ENCODE data around the gene PTTG2.

PTTG2 gene

GRCh38 chr4:37985730-37986275, 25.6 kb downstream of the PTTG2 start:
- Histone ChIP-seq H2BK12ac (ENCODE audit: low read length) (no peak overlapping the region), H2AFZ (ENCODE audit: low read length) (no peak overlapping the region), H3K23ac (ENCODE audit: low read depth, low read length, poor library complexity) (no peak overlapping the region), H4K91ac (ENCODE audit: low read depth, low read length, poor library complexity) (no peak overlapping the region), H3K4me1 (ENCODE audit: control insufficient read depth in 2 of 2, insufficient read depth in 1 of 2, low read depth in 1 of 2, low read length in 2 of 2) (peaks cover 0 to 6% of the 10 kb centered on the region in 2 donors), H3K27me3 (ENCODE audit: control insufficient read depth in 3 of 3, insufficient read depth in 3 of 3, low read depth in 1 of 3, low read length in 3 of 3) (no peaks in the 10 kb centered on the region), H3K79me1 (ENCODE audit: low read depth, low read length) (peaks cover 5% of the 10 kb centered on the region), H3K27ac (replicated peaks; ENCODE audit: low read length) (no peak overlapping the region), H4K8ac (ENCODE audit: low read depth, low read length) (no peak overlapping the region), H2BK15ac (ENCODE audit: low read length) (no peak overlapping the region), H2BK5ac (ENCODE audit: low read length) (no peak overlapping the region), H3K18ac (ENCODE audit: low read length) (no peak overlapping the region), H3K9me3 (replicated peaks in 1 of 2; ENCODE audit: control insufficient read depth in 2 of 2, insufficient read depth in 1 of 2, low read depth in 1 of 2, low read length in 2 of 2) (no peaks in the 10 kb centered on the region), H2AK5ac (ENCODE audit: low read depth, low read length) (no peak overlapping the region), H2BK120ac (ENCODE audit: low read depth, low read length) (no peak overlapping the region), H3K36me3 (replicated peaks in 1 of 2; ENCODE audit: control insufficient read depth in 2 of 2, insufficient read depth in 2 of 2, low read length in 2 of 2) (no peaks in the 10 kb centered on the region), H3K4ac (ENCODE audit: low read length) (no peak overlapping the region), H3K9ac (ENCODE audit: low read depth, low read length, poor library complexity) (no peak overlapping the region), H3K14ac (ENCODE audit: low read length) (no peak overlapping the region), H3K4me3 (ENCODE audit: low read length in 2 of 2) (no peak overlapping the region), H3K4me2 (ENCODE audit: insufficient read depth, low read length, poor library complexity, severe bottlenecking) (no peak overlapping the region)
- WGBS, 2 donors (ENCODE audit: extremely low coverage in 2 of 2, insufficient read length in 2 of 2, insufficient replicate concordance in 1 of 2) = no CpG with 5 or more reads among the region's 3 CpGs
- DNase-seq (ENCODE audit: low spot score) = no peak

GRCh38 chr4:37988670-37989069, 28.5 kb downstream of the PTTG2 start:
- H3K27ac ChIP-seq (replicated peaks; ENCODE audit: low read length) = no peak overlapping the region
- no peak overlapping the region for H3K4me2 ChIP-seq (ENCODE audit: insufficient read depth, low read length, poor library complexity, severe bottlenecking)
- no peak overlapping the region for H3K4me3 ChIP-seq (ENCODE audit: low read length in 2 of 2)
- H2BK12ac ChIP-seq (ENCODE audit: low read length) = no peak overlapping the region
- H3K9me3 ChIP-seq (replicated peaks in 1 of 2; ENCODE audit: control insufficient read depth in 2 of 2, insufficient read depth in 1 of 2, low read depth in 1 of 2, low read length in 2 of 2) = no peaks in the 10 kb centered on the region
- no peak overlapping the region for H3K4ac ChIP-seq (ENCODE audit: low read length)
- H2BK120ac ChIP-seq (ENCODE audit: low read depth, low read length) = no peak overlapping the region
- H4K8ac ChIP-seq (ENCODE audit: low read depth, low read length) = no peak overlapping the region
- H3K14ac ChIP-seq (ENCODE audit: low read length) = no peak overlapping the region
- H3K79me1 ChIP-seq (ENCODE audit: low read depth, low read length) = peaks cover 5% of the 10 kb centered on the region
- H3K4me1 ChIP-seq (ENCODE audit: control insufficient read depth in 2 of 2, insufficient read depth in 1 of 2, low read depth in 1 of 2, low read length in 2 of 2) = peaks cover 0 to 6% of the 10 kb centered on the region in 2 donors
- H3K18ac ChIP-seq (ENCODE audit: low read length) = no peak overlapping the region
- H2AK5ac ChIP-seq (ENCODE audit: low read depth, low read length) = no peak overlapping the region
- no CpG with 5 or more reads among the region's 5 CpGs for WGBS, 2 donors (ENCODE audit: extremely low coverage in 2 of 2, insufficient read length in 2 of 2, insufficient replicate concordance in 1 of 2)
- H3K27me3 ChIP-seq (ENCODE audit: control insufficient read depth in 3 of 3, insufficient read depth in 3 of 3, low read depth in 1 of 3, low read length in 3 of 3) = no peaks in the 10 kb centered on the region
- no peak overlapping the region for H3K23ac ChIP-seq (ENCODE audit: low read depth, low read length, poor library complexity)
- no peak overlapping the region for H4K91ac ChIP-seq (ENCODE audit: low read depth, low read length, poor library complexity)
- no peak overlapping the region for H2AFZ ChIP-seq (ENCODE audit: low read length)
- no peak overlapping the region for H2BK5ac ChIP-seq (ENCODE audit: low read length)
- H2BK15ac ChIP-seq (ENCODE audit: low read length) = no peak overlapping the region
- DNase-seq (ENCODE audit: low spot score) = no peak
- H3K9ac ChIP-seq (ENCODE audit: low read depth, low read length, poor library complexity) = no peak overlapping the region
- H3K36me3 ChIP-seq (replicated peaks in 1 of 2; ENCODE audit: control insufficient read depth in 2 of 2, insufficient read depth in 2 of 2, low read length in 2 of 2) = no peaks in the 10 kb centered on the region

- Histone ChIP-seq H3K79me1 (ENCODE audit: low read depth, low read length) (peaks cover 5% of the 10 kb centered on the region), H2BK15ac (ENCODE audit: low read length) (no peak overlapping the region), H4K91ac (ENCODE audit: low read depth, low read length, poor library complexity) (no peak overlapping the region), H3K23ac (ENCODE audit: low read depth, low read length, poor library complexity) (no peak overlapping the region), H3K9me3 (replicated peaks in 1 of 2; ENCODE audit: control insufficient read depth in 2 of 2, insufficient read depth in 1 of 2, low read depth in 1 of 2, low read length in 2 of 2) (no peaks in the 10 kb centered on the region), H3K36me3 (replicated peaks in 1 of 2; ENCODE audit: control insufficient read depth in 2 of 2, insufficient read depth in 2 of 2, low read length in 2 of 2) (no peaks in the 10 kb centered on the region), H3K4me2 (ENCODE audit: insufficient read depth, low read length, poor library complexity, severe bottlenecking) (no peak overlapping the region), H2BK12ac (ENCODE audit: low read length) (no peak overlapping the region), H2BK5ac (ENCODE audit: low read length) (no peak overlapping the region), H2AK5ac (ENCODE audit: low read depth, low read length) (no peak overlapping the region), H4K8ac (ENCODE audit: low read depth, low read length) (no peak overlapping the region), H3K18ac (ENCODE audit: low read length) (no peak overlapping the region), H3K27me3 (ENCODE audit: control insufficient read depth in 3 of 3, insufficient read depth in 3 of 3, low read depth in 1 of 3, low read length in 3 of 3) (no peaks in the 10 kb centered on the region), H3K9ac (ENCODE audit: low read depth, low read length, poor library complexity) (no peak overlapping the region), H3K27ac (replicated peaks; ENCODE audit: low read length) (no peak overlapping the region), H3K4me1 (ENCODE audit: control insufficient read depth in 2 of 2, insufficient read depth in 1 of 2, low read depth in 1 of 2, low read length in 2 of 2) (peaks cover 5 to 12% of the 10 kb centered on the region in 2 donors), H2BK120ac (ENCODE audit: low read depth, low read length) (no peak overlapping the region), H3K4me3 (ENCODE audit: low read length in 2 of 2) (no peak overlapping the region), H3K14ac (ENCODE audit: low read length) (no peak overlapping the region), H3K4ac (ENCODE audit: low read length) (no peak overlapping the region), H2AFZ (ENCODE audit: low read length) (no peak overlapping the region)
- no peak for DNase-seq (ENCODE audit: low spot score)
- no CpG with 5 or more reads among the region's 8 CpGs for WGBS, 2 donors (ENCODE audit: extremely low coverage in 2 of 2, insufficient read length in 2 of 2, insufficient replicate concordance in 1 of 2)
These were observed 29.4 kb downstream of the PTTG2 start for GRCh38 chr4:37989398-37990260.

- no peak for DNase-seq (ENCODE audit: low spot score)
- H3K27ac ChIP-seq (replicated peaks; ENCODE audit: low read length) = no peak overlapping the region
These were observed 30.6 kb downstream of the PTTG2 start for GRCh38 chr4:37990731-37991245.

More at GRCh38 chr4:37990731-37991245, 30.6 kb downstream of the PTTG2 start:
- Histone ChIP-seq H2BK5ac (ENCODE audit: low read length) (no peak overlapping the region), H3K4me1 (ENCODE audit: control insufficient read depth in 2 of 2, insufficient read depth in 1 of 2, low read depth in 1 of 2, low read length in 2 of 2) (peaks cover 5 to 22% of the 10 kb centered on the region in 2 donors), H4K8ac (ENCODE audit: low read depth, low read length) (no peak overlapping the region), H2BK120ac (ENCODE audit: low read depth, low read length) (no peak overlapping the region), H2BK12ac (ENCODE audit: low read length) (no peak overlapping the region), H3K27me3 (ENCODE audit: control insufficient read depth in 3 of 3, insufficient read depth in 3 of 3, low read depth in 1 of 3, low read length in 3 of 3) (no peaks in the 10 kb centered on the region), H3K4me2 (ENCODE audit: insufficient read depth, low read length, poor library complexity, severe bottlenecking) (no peak overlapping the region), H3K79me1 (ENCODE audit: low read depth, low read length) (peaks cover 5% of the 10 kb centered on the region), H2AFZ (ENCODE audit: low read length) (no peak overlapping the region), H3K9me3 (replicated peaks in 1 of 2; ENCODE audit: control insufficient read depth in 2 of 2, insufficient read depth in 1 of 2, low read depth in 1 of 2, low read length in 2 of 2) (no peaks in the 10 kb centered on the region), H2AK5ac (ENCODE audit: low read depth, low read length) (no peak overlapping the region), H3K18ac (ENCODE audit: low read length) (no peak overlapping the region), H4K91ac (ENCODE audit: low read depth, low read length, poor library complexity) (no peak overlapping the region), H3K23ac (ENCODE audit: low read depth, low read length, poor library complexity) (no peak overlapping the region), H3K14ac (ENCODE audit: low read length) (no peak overlapping the region), H3K9ac (ENCODE audit: low read depth, low read length, poor library complexity) (no peak overlapping the region), H3K4ac (ENCODE audit: low read length) (no peak overlapping the region), H3K4me3 (ENCODE audit: low read length in 2 of 2) (no peak overlapping the region), H2BK15ac (ENCODE audit: low read length) (no peak overlapping the region), H3K36me3 (replicated peaks in 1 of 2; ENCODE audit: control insufficient read depth in 2 of 2, insufficient read depth in 2 of 2, low read length in 2 of 2) (no peaks in the 10 kb centered on the region)
- WGBS, 2 donors (ENCODE audit: extremely low coverage in 2 of 2, insufficient read length in 2 of 2, insufficient replicate concordance in 1 of 2) = no CpG with 5 or more reads among the region's 5 CpGs

Measured in neuronal stem cell (in vitro differentiated cells).